Subcutaneous abdominal adipose tissue (tissue), 5 donors: ENCODE measurements around the gene ANKRD53.

Experiments
- H3K27ac ChIP-seq: one replicate; pipeline ENCODE4 v1.7.0; 2013; ENCODE audit warnings: low read depth, mild to moderate bottlenecking, inconsistent platforms, low read length, moderate library complexity
- H3K27me3 ChIP-seq, 5 donors: one replicate each; pipeline ENCODE4 v1.7.0; 2013; ENCODE audit warnings: low read length in 5 of 5, inconsistent platforms in 1 of 5; ENCODE audit not compliant: control insufficient read depth in 5 of 5, insufficient read depth in 4 of 5
- H3K36me3 ChIP-seq, 5 donors: one replicate each; pipeline ENCODE4 v1.7.0; 2013; ENCODE audit warnings: low read length in 5 of 5; ENCODE audit not compliant: control insufficient read depth in 5 of 5, insufficient read depth in 5 of 5
- H3K4me1 ChIP-seq, 5 donors: one replicate each; pipeline ENCODE4 v1.7.0; 2013; ENCODE audit warnings: low read length in 5 of 5, mild to moderate bottlenecking in 3 of 5, moderate library complexity in 1 of 5; ENCODE audit not compliant: control insufficient read depth in 5 of 5, insufficient read depth in 5 of 5
- H3K4me3 ChIP-seq, 5 donors: one replicate each; pipeline ENCODE4 v1.7.0; 2013; ENCODE audit warnings: low read length in 5 of 5, low read depth in 1 of 5
- H3K9ac ChIP-seq, 5 donors: one replicate each; pipeline ENCODE4 v1.7.0; 2013; ENCODE audit warnings: low read length in 5 of 5, mild to moderate bottlenecking in 4 of 5, moderate library complexity in 3 of 5
- H3K9me3 ChIP-seq, 5 donors: one replicate each; pipeline ENCODE4 v1.7.0; 2013; ENCODE audit warnings: low read length in 5 of 5; ENCODE audit not compliant: control insufficient read depth in 5 of 5
- donor health status: healthy.
- donor health status: healthy.
- donor health status: healthy.
- donor health status: healthy.
- donor health status: healthy.

ANKRD53 gene

GRCh38 chr2:70981866-70982810 is 3.7 kb downstream of the ANKRD53 start:
- Histone ChIP-seq H3K4me1 (peaks cover 6 to 33% (median 22%) of the 10 kb centered on the region in 5 donors), H3K4me3 (no peak overlapping the region), H3K9me3 (no peaks in the 10 kb centered on the region), H3K9ac (no peak overlapping the region), H3K27me3 (no peaks in the 10 kb centered on the region), H3K36me3 (peaks cover 0 to 28% (median 26%) of the 10 kb centered on the region in 5 donors), H3K27ac (no peak overlapping the region)

GRCh38 chr2:70982971-70983370 is 4.5 kb downstream of the ANKRD53 start:
- H3K4me1 ChIP-seq = peaks cover 5 to 33% (median 22%) of the 10 kb centered on the region in 5 donors
- no peak overlapping the region for H3K27ac ChIP-seq
- no peaks in the 10 kb centered on the region for H3K9me3 ChIP-seq
- H3K4me3 ChIP-seq = no peak overlapping the region
- H3K9ac ChIP-seq = no peak overlapping the region
- H3K27me3 ChIP-seq = no peaks in the 10 kb centered on the region
- peaks cover 0 to 34% (median 30%) of the 10 kb centered on the region in 5 donors for H3K36me3 ChIP-seq

- Histone ChIP-seq H3K9ac (no peak overlapping the region), H3K4me3 (no peak overlapping the region), H3K36me3 (peaks cover 0 to 41% (median 37%) of the 10 kb centered on the region in 5 donors), H3K27ac (no peak overlapping the region), H3K4me1 (peaks cover 3 to 36% (median 22%) of the 10 kb centered on the region in 5 donors), H3K9me3 (no peaks in the 10 kb centered on the region), H3K27me3 (no peaks in the 10 kb centered on the region)
Observed at GRCh38 chr2:70983506-70984227, 5.2 kb downstream of the ANKRD53 start.

GRCh38 chr2:70984228-70984575 is 5.8 kb downstream of the ANKRD53 start:
- no peak overlapping the region for H3K27ac ChIP-seq
- peaks cover 3 to 34% (median 19%) of the 10 kb centered on the region in 5 donors for H3K4me1 ChIP-seq
- H3K9me3 ChIP-seq = no peaks in the 10 kb centered on the region
- peaks cover 0 to 46% (median 43%) of the 10 kb centered on the region in 5 donors for H3K36me3 ChIP-seq
- no peaks in the 10 kb centered on the region for H3K27me3 ChIP-seq
- no peak overlapping the region for H3K4me3 ChIP-seq
- no peak overlapping the region for H3K9ac ChIP-seq

- H3K9ac ChIP-seq = no peak overlapping the region
- peaks cover 3 to 28% (median 19%) of the 10 kb centered on the region in 5 donors for H3K4me1 ChIP-seq
- no peaks in the 10 kb centered on the region for H3K27me3 ChIP-seq
- peaks cover 3 to 52% (median 48%) of the 10 kb centered on the region in 5 donors for H3K36me3 ChIP-seq
- H3K27ac ChIP-seq = no peak overlapping the region
- no peak overlapping the region for H3K4me3 ChIP-seq
- H3K9me3 ChIP-seq = no peaks in the 10 kb centered on the region
Observed at GRCh38 chr2:70984576-70985282, 6.3 kb downstream of the ANKRD53 start.

GRCh38 chr2:70985283-70985688 is 6.9 kb downstream of the ANKRD53 start:
- Histone ChIP-seq H3K9me3 (no peaks in the 10 kb centered on the region), H3K36me3 (peaks cover 5 to 57% (median 54%) of the 10 kb centered on the region in 5 donors), H3K4me1 (peaks cover 3 to 28% (median 19%) of the 10 kb centered on the region in 5 donors)

GRCh38 chr2:70985956-70986355 is 7.5 kb downstream of the ANKRD53 start:
- peaks cover 3 to 28% (median 19%) of the 10 kb centered on the region in 5 donors for H3K4me1 ChIP-seq
- H3K36me3 ChIP-seq = peaks cover 5 to 64% (median 60%) of the 10 kb centered on the region in 5 donors
- no peaks in the 10 kb centered on the region for H3K9me3 ChIP-seq
- no peak overlapping the region for H3K4me3 ChIP-seq
- no peaks in the 10 kb centered on the region for H3K27me3 ChIP-seq
- H3K27ac ChIP-seq = no peak overlapping the region
- no peak overlapping the region for H3K9ac ChIP-seq

More at GRCh38 chr2:70985283-70985688, 6.9 kb downstream of the ANKRD53 start:
- Histone ChIP-seq H3K27ac (no peak overlapping the region), H3K9ac (no peak overlapping the region), H3K4me3 (no peak overlapping the region), H3K27me3 (no peaks in the 10 kb centered on the region)

- H3K4me3 ChIP-seq = no peak overlapping the region
- peak overlapping the region in 1 of 5 donors; percentile 39 for H3K9ac ChIP-seq
- no peak overlapping the region for H3K27ac ChIP-seq
- peaks cover 3 to 29% (median 19%) of the 10 kb centered on the region in 5 donors for H3K4me1 ChIP-seq
- H3K9me3 ChIP-seq = no peaks in the 10 kb centered on the region
- peaks cover 5 to 70% (median 66%) of the 10 kb centered on the region in 5 donors for H3K36me3 ChIP-seq
- no peaks in the 10 kb centered on the region for H3K27me3 ChIP-seq
Observed at GRCh38 chr2:70986499-70987189, 8.2 kb downstream of the ANKRD53 start.

GRCh38 chr2:70987386-70987785 is 9.0 kb downstream of the ANKRD53 start:
- peaks cover 3 to 33% (median 22%) of the 10 kb centered on the region in 5 donors for H3K4me1 ChIP-seq
- peak overlapping the region in 1 of 5 donors; percentile 39 for H3K9ac ChIP-seq
- no peak overlapping the region for H3K27ac ChIP-seq
- peaks cover 5 to 72% (median 66%) of the 10 kb centered on the region in 5 donors for H3K36me3 ChIP-seq
- H3K27me3 ChIP-seq = no peaks in the 10 kb centered on the region
- no peak overlapping the region for H3K4me3 ChIP-seq
- no peaks in the 10 kb centered on the region for H3K9me3 ChIP-seq
